GM18502 (cell line): Measurements from ENCODE around the gene SFI1.

Experiments
- ATAC-seq: cut with Tn5 transposase; IDR thresholded peaks from one replicate; pipeline ENCODE4 v1.9.1; 2021; ENCODE audit warnings: mild to moderate bottlenecking; ENCODE audit not compliant: unreplicated experiment, poor library complexity

The SFI1 gene

DNA sequence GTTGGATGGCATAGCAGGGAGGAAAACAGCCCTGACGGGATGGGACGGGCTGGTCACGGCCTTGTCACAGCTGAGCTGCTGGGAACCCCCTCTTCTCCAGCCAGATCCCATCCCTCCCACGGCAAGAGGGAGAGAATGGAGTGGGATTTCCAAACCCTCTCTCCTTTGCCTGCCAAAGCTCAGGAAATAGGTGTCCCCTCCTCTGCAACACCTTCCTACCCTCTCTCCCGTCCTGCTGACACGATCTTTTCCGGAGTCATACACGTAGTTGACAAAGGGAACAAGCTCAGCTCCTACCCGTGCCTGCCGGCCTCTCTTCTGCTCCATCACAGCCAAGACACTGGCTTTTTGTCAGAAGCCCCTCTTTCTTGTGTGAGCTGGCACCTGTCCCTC is 117.6 kb downstream of the SFI1 start:
- ATAC-seq = no peak

DNA sequence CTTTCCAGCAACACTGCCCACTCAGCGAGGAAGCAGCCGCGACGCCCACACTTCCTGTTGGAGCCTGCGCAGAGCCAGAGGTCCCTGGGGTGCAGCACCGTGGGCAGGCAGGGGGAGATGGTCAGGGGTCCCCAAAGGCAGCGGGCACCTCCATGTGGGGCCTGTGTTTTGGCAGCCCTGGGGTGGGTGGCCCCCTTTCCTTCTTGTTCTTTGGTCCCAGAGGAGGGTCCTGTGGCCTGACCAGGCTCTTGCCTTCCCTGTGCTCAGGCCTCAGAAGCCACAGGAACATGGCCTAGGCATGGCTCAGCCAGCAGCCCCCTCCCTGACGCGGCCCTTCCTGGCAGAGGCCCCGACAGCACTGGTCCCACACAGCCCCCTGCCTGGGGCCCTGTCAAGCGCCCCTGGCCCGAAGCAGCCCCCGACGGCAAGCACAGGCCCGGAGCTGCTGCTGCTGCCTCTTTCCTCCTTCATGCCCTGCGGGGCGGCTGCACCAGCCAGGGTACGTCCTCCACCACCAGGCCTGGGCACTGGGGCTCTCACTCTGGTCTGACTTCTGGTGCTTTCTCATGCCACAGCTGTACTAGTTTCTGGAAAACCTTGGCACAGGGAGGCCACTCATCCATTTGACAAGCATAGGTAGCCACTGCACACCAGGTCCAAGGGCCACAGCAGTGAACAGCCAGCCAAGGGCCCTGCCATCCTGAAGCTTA is 118.6 kb downstream of the SFI1 start:
- ATAC-seq = no peak

DNA sequence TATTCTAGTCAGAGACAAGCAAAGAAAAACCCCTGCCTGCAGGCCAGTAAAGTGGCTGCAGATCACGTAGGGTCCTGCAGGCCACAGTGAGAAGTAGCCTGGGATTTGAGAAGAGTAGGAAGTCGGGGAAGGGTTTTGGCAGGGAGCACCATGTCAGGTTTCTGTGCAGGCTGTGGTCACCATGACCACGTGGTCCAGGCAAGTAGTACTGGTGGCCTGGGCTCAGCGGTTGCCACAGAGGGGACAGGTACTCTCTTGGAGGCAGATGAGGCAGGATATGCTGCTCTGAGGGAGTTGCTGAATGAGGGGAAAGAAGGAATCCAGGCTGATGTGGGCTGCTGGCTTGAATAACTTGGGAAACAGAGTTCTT is 119.1 kb downstream of the SFI1 start:
- ATAC-seq = no peak

DNA sequence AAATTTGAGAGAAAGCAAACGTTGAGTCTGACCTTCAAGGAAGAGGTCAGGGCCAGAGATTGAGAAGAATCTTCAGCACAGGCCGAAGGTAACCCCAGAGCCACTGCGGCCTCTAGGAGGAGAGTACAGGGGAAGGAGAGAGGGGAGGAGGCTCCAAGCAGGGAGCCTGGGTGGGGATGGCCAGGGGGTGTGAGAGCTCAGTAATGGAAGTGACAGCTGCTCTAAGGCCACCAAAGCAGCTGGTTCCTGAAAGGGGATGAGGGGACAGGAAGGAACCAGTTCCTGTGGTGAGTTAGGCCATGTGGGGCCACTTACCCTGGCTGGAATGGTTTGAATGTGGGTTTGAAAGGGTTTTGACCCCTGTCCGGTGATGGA is 119.6 kb downstream of the SFI1 start:
- no peak for ATAC-seq

DNA sequence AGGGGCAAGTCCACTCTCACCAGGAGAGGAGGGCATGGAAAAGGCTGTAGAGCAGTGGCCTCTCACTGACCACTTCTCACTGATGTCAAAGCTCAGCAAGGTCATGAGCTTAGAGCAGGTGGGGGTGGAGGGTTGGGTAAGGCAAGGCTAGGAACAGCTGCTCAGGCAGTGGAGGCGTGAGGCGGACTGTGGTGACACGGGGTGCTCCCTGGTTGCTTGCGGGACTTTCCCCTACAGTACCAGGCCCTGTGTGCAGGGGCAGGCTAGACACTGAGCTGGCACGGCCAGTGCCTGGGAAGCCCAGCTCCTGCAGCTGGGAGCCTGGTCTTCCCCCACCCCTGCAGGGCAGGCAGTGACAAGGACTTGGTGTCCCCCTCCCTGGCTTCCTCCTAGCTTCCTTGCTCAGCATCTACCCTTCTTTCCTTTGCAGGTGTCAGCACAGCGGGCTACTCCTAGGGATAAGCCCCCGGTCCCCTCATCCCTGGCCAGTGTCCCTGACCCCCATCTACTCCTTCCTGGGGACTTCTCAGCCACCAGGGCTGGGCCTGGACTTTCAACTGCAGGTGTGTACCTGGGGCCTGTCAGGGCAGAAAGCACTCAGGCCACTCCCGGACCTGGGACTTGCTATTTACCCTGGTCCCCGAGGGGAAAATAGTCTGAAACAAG is 120.1 kb downstream of the SFI1 start:
- no peak for ATAC-seq

DNA sequence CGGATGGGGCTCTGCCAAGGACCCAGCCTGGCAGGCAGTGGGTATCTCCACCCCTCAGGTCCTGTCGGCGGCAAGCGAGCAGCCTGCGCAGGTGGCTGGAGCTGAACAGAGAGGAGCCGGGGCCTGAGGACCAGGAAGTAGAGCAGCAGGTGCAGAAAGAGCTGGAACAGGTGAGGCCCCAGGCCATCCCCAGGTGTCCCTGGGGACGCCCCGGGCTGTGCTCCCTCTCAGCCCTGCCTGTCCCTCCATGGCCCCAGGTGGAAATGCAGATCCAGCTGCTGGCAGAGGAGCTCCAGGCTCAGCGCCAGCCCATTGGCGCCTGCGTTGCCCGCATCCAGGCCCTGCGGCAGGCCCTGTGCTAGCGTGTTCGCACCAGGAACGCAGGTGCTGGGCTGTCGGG is 121.7 kb downstream of the SFI1 start:
- no peak for ATAC-seq

DNA sequence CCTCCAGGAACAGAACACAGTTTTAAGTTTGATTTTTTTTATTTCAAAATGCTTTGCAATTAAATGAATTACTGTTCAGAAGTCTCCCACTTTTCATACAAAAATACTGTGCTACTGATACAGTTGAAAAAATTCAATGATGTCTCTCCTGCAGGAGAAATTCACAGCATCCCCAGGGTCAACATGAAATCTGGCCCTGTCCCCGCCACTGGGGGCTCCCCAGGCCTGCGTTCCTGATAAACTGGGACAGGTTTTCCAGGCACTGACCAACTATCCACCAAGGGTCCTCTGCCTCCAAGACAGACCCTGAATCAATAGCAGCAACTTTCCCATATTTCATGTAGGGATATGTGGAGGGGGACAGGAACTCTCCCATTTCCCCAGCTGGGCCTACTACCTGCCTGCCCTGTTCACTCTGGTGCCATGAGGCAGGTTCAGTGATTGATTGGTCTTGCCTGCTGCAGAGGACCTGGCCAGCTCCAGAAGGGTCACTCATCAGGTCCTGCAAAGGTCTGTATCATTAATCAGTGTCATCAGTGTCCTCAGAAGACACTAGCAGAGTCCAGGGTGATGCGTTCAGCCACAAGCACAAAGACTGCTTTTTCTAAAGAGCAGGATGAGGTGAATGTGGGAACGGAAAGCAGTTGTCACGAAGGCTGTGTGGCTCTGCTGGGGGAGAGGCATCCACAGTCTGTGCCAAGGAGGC is 122.3 kb downstream of the SFI1 start:
- ATAC-seq = no peak

DNA sequence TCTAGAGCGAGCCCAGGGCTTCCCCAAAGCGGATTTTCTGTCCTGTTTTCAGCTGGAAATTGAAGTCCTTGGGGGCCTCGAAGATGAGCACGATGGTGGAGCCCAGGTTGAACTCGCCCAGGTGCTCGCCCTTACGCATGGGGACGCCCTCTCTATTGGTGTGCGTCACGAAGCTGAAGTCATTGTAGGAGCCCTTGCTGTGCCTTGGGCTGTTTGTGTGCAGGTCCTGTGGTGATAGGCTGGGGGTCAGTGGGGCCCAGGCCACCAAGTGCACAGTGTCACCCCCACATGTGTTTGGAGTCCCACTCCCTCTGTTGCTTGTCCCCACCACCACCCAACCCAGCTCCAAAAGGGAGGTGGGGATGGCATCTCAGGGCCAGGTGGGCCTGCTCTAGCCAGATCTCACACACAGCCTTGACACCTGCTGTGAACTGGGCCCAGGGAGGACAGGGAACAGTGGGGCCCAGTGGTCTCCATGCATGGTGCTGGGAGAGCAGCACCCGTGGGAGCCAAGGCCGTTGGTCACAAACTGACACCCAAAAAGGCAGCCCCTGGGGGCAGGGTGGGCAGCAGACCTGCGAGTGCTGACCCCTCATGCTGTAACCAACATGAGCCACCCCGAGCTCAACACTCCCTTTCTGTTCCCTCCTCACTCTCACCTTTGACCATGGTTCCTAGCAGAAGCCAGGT is 123.4 kb downstream of the SFI1 start:
- no peak for ATAC-seq

DNA sequence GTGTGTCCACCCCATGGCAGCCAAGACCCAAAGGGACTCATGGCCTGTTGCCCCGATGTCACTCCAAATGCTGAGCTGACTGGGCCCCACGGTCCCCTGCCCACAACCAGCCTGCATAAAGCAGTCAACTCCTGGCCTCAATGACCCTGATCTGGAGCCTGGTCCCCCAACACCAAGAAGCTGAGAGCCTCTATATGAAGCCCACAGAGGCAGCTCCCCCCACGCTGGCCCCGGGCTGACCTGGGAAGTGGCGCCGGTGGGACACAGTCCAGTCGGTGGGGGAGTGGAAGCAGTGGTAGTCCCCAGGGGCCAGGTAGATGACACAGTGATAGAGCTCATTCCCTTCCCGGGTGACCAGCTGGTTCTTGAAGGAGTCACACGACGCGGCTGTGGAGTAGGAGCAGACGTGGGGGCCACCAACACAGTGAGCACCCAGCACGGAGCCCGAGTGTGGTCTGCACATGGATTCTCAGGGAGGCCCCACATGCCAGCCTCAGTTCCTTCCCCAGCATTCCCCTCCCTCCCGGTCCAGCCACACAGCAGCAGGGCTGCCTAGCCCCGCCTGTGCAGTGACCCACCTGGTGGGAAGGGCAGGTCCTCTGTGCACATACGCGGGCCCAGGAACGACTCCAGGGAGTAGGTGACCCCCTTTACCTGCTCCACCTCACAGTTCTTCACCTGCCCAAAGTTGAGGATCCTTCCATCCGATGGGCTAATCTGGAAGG is 124.6 kb downstream of the SFI1 start:
- ATAC-seq = no peak

DNA sequence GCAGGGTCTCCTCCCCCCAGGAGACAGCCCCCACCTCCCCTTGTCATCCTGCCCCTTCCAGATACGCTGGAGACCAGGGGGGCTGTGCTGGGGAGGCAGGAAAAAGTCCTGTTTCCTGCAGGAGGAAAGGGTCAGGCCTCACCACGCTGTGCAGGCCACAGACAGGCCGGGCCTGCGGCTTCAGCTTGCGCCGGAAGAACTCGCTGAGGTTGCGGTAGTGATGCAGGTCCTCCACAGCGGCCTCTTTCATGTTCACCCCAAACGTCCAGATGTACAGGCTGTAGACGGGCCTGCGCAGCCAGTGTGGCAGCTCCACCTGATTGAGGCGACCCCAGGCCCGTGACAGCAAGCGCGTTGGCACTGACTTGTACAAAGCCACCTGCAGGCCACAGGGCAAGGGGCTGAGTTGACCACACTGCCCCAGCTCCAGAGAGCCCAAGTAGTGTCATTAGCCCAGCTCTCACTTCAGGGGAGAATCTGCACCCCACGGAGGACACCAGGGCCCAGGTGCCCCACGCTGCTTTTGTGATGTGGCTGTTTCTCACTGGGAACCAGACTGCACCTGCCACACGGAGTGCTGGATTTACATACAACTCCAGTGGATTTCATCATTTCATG is 125.3 kb downstream of the SFI1 start:
- ATAC-seq = no peak

DNA sequence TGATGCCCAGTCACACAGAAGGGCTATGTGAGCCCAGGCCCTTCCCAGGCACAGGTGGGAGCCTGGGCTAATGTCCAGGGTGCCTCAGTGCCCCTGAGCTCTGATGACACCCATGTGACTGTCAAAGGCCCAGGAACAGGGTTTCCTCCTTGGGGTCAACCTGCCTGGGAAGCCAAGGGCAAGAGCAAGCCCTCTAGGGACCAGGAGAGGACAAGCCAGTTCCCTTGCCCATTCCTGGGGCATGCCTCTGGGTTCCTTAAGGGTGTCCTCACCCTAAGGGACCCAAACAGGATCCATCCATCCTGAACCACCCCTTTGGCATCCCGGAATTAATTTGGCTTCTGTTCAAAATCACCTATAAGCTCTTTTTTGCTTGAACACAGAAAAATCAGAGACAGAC is 126.6 kb downstream of the SFI1 start:
- ATAC-seq = no peak

DNA sequence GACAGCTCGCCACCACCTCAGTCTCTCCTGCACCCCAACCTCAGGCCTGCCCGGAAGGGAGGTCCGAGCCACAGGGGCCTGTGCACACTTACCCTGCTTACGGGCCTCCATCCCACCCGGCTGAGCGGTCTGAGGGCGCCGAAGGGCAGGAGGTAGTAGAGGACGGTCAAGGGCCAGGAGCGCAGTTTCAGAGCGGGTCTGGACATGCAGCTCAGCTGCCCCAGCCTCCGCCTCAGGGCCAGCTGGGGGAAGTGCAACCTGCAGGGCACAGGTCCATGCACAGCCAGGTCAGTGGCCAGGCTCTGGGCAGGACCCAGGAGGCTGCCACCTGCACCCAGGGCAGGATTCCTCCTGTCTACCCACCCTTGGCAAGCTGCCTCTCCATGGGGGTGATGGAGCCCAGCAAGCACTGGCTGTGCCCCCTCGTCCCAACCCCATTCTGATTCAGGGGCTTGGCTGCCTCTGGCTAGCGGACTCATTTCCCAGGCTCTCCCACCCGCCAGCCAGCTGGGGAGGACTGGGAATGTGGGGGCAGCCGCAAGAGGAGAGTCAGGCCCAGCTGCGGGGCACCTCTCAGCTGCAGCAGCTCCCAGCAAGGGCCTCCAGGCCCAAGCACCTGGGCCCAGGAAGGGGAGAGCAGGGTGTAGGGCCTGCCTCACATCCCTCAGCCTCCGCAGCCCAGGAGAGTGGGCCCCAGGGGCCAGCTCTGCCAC is 127.4 kb downstream of the SFI1 start:
- ATAC-seq = no peak

DNA sequence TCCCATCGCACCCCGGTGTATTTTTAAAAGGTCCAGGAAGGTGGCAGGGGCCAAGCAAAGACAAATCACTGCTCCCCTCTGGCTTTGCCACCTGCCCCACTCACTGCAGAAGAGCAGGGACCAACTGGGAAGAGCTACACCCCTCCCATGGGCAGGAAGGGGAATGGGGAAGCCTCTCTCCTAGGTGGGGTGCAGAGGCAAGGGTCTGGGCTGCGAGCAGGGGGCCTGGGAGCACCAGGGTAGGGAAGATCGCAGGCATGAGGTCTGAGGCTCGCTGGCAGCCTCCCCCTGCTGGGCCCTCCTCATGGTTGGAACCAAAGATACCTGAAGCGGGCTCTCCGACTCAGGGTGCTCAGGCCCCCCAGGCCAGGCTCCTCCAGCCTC is 128.9 kb downstream of the SFI1 start:
- no peak for ATAC-seq

DNA sequence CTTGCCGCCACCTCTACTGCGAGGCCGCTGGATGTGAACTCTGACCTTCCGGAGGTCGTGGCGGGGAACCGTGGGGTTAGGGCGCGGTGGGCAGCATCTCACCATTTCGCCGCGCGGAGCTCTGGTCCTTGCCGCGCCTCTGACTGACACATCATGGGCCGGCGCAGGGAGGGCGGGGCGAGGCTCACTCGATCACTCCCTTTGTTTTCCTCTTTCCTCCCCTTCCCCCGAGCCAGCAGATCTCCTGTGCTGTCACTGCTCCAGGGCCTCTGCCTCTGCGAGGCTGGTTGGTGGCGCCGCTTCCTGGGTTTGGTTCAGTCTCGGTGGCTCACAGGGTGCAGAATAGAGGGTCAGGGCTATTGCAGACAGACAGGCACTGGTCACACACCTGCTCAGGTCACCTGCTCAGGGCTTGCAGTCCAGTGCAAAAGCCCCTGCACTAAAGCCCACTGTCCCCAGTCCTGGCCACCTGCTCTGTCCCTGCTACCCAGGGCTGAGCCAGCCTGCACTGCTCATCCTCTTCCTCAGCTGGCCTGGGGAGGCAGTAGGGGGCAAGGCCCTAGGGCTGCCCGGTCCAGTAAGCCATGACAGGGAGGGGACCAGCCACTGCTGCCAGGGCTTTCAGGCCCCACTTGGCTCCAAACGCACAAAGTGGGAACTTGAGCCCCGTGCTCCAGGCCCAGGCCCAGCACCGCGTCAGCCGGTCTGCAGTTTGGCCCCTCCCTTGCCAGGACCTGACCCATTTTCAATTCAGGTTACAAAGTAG is 129.5 kb downstream of the SFI1 start:
- ATAC-seq = no peak

DNA sequence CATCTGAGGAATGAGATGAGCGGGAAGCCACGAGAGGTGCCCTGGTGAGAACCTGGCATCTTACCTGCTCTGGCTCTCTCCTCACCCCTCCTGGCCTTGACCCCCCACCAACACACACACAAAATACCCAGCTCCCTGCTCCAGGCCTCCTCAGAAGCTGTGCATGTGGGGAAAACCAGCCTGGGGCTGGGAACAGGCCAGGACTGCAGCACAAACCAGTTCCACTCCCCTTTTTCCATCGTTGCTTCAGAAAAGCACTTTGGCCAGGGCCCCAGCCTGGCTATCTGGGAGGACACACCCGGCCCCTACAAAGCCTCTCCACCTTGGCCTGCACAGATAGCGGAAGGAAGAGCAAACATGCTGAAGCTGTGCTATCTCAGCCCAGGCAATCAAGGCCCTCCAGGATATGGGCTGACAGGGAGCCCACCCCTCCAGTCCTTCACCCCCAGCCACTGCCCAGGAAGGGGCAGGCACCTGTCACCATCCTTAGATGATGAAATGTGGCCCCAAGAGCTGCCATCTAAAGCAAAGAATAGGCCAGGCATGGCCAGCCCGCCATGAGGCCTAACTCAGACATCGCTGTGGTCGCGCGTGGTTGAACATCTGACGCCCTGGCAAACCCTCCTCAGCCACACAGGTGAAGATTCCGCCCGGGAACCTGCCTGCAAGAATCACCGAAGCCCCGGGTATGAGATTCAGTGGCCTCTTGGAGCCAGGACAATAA is 130.3 kb downstream of the SFI1 start:
- ATAC-seq = no peak

DNA sequence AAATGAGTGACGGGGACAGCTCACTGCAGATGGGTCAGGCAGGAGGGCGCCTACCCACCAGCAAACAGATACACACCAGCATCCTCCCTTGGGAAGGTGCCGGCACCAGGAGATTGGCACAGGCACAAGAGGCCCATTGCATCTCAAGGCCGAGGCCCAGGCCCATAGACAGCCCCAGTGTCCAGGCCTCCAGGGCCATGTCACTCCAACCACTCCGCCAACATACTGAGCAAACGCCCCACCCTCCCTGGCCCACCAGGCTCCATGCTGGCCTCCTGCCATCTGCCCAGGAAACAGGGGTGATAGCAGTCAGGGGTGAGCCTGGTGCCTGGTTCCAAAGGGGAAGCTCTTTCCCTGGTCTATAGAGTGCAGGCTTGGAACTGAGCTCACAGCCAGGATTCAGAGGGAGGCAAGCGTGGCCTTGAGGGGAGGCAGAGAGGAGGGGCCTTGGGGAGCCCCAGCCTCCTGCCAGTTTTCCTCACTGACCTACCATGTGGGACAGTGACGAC is 130.9 kb downstream of the SFI1 start:
- ATAC-seq = no peak

DNA sequence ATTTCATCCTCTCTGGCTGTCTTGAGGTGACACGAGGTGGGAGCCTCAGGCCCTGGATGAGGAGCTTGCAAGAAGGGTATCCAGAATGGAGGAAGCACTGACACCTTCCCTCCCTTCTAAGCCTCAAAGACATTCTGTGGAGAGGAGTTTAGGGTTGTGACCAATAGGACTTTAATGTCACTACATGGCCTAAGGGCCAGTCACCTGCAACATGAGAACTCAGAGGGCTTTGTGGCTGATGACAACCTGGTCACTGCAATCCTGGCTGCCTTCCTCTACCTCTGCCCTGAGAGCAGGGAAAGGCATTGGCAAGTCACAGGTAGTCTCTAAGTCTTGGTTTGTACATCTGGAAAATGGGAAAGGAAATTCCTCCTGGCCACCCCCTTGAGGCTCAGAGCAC is 132.0 kb downstream of the SFI1 start:
- no peak for ATAC-seq
